Right atrium auricular region (tissue), 2 donors: ENCODE data around the gene MOCOS. TPM values are rescaled to one million over a fixed set of nuclear protein-coding genes. Genes with fewer than 3 reads are reported as not detected.

Experiments
- DNase-seq: peaks from one replicate; pipeline ENCODE4 v3.0.0-alpha.2; 2019; ENCODE audit warnings: low spot score
- H3K27ac ChIP-seq, 2 donors: fragments of 200-600 bp; sonication (generic); 1 replicate in 1 of 2; 2 replicates in 1 of 2; pipeline ENCODE4 v1.5.1; 2016 to 2019
- H3K27me3 ChIP-seq, 2 donors: fragments of 200-600 bp; sonication (generic); one replicate each; pipeline versions ENCODE4 v1.5.1 to v1.6.0; 2017 to 2019
- H3K36me3 ChIP-seq: fragments of 200-600 bp; sonication (generic); one replicate; pipeline ENCODE4 v1.5.1; 2016
- H3K4me1 ChIP-seq, 2 donors: fragments of 200-600 bp; sonication (generic); one replicate each; pipeline versions ENCODE4 v1.5.1 to v1.6.0; 2017 to 2019
- H3K4me3 ChIP-seq, 2 donors: fragments of 200-600 bp; sonication (generic); 1 replicate in 1 of 2; 2 replicates in 1 of 2; pipeline ENCODE4 v1.5.1; 2017 to 2019; ENCODE audit warnings: mild to moderate bottlenecking in 1 of 2, moderate library complexity in 1 of 2
- H3K9me3 ChIP-seq, 2 donors: fragments of 200-600 bp; sonication (generic); one replicate each; pipeline ENCODE4 v1.5.1; 2019
- CTCF ChIP-seq, 2 donors: fragments of 200-600 bp; sonication (generic); IDR thresholded peaks; one replicate each; pipeline ENCODE4 v1.5.1; 2019; ENCODE audit warnings: antibody characterized with exemption in 2 of 2
- total RNA-seq, 2 donors: library from RNA; depleted of rRNA; stranded (reverse); fragments of >200 nt; gene quantifications; one replicate each; pipeline ENCODE4 v1.1.0, GENCODE V29; 2016

The MOCOS gene
- under 1 TPM; 0.11 to 0.51 TPM for total RNA-seq

- Histone ChIP-seq H3K4me3 (peak within 1 kb of the TSS; percentile 58 to 75), H3K36me3 (no peaks in the 10 kb centered on the region), H3K27me3 (no peaks in the 10 kb centered on the region), H3K27ac (peak within 1 kb of the TSS in 1 of 2 donors; percentile 32), H3K9me3 (no peaks in the 10 kb centered on the region), H3K4me1 (peaks cover 0 to 17% of the 10 kb centered on the region in 2 donors)
- DNase-seq: peak; percentile 65
- no peak for TF ChIP-seq CTCF (IDR thresholded peaks at IDR 0.05)
Measured at GRCh38 chr18:36187193-36187825, at the start of gene MOCOS. TSS of gene MOCOS (plus strand) at chr18:36187497. CDS start at chr18:36187540, 43 bp downstream.

- H3K4me1 ChIP-seq: no peaks in the 10 kb centered on the region
- no peak for DNase-seq
- no peak overlapping the region for H3K4me3 ChIP-seq
- no peaks in the 10 kb centered on the region for H3K9me3 ChIP-seq
- H3K27ac ChIP-seq: no peak overlapping the region
- no peak for TF ChIP-seq CTCF (IDR thresholded peaks at IDR 0.05)
- H3K36me3 ChIP-seq: peaks cover 78% of the 10 kb centered on the region
- H3K27me3 ChIP-seq: no peaks in the 10 kb centered on the region
Measured at GRCh38 chr18:36139245-36139644, 48.1 kb upstream of the MOCOS start.

- no peak for DNase-seq
- H3K27me3 ChIP-seq: no peaks in the 10 kb centered on the region
- TF ChIP-seq CTCF (IDR thresholded peaks at IDR 0.05): no peak
- H3K27ac ChIP-seq: no peak overlapping the region
- peaks cover 97% of the 10 kb centered on the region for H3K36me3 ChIP-seq
- no peaks in the 10 kb centered on the region for H3K9me3 ChIP-seq
- H3K4me3 ChIP-seq: no peak overlapping the region
- no peaks in the 10 kb centered on the region for H3K4me1 ChIP-seq
Measured at GRCh38 chr18:36141576-36141975, 45.7 kb upstream of the MOCOS start.

GRCh38 chr18:36142751-36143150 is 44.5 kb upstream of the MOCOS start:
- TF ChIP-seq CTCF (IDR thresholded peaks at IDR 0.05): no peak
- H3K27me3 ChIP-seq: no peaks in the 10 kb centered on the region
- no peaks in the 10 kb centered on the region for H3K9me3 ChIP-seq
- peaks cover 97% of the 10 kb centered on the region for H3K36me3 ChIP-seq
- H3K27ac ChIP-seq: no peak overlapping the region
- H3K4me1 ChIP-seq: no peaks in the 10 kb centered on the region
- no peak for DNase-seq
- no peak overlapping the region for H3K4me3 ChIP-seq

GRCh38 chr18:36143391-36143790 is 43.9 kb upstream of the MOCOS start:
- TF ChIP-seq CTCF (IDR thresholded peaks at IDR 0.05): no peak
- no peaks in the 10 kb centered on the region for H3K4me1 ChIP-seq
- H3K27ac ChIP-seq: no peak overlapping the region
- DNase-seq: no peak
- no peaks in the 10 kb centered on the region for H3K27me3 ChIP-seq
- H3K4me3 ChIP-seq: no peak overlapping the region
- H3K36me3 ChIP-seq: peaks cover 97% of the 10 kb centered on the region
- no peaks in the 10 kb centered on the region for H3K9me3 ChIP-seq
